Hepatocyte (in vitro differentiated cells): Measurements from ENCODE around the gene ST8SIA5. TPM values are rescaled to one million over a fixed set of nuclear protein-coding genes. Genes with fewer than 3 reads are reported as not detected.

Experiments used
- DNase-seq: peaks from one replicate; pipeline ENCODE4 v3.0.0-alpha.2; 2016; ENCODE audit warnings: low spot score
- H2AFZ ChIP-seq: fragments of 200-600 bp; sonication (generic); 2 replicates; pipeline ENCODE4 v1.6.0; 2016; ENCODE audit warnings: antibody characterized with exemption, mild to moderate bottlenecking
- H3K27ac ChIP-seq: fragments of 200-600 bp; sonication (generic); 2 replicates; pipeline ENCODE4 v1.5.1; 2016; ENCODE audit warnings: mild to moderate bottlenecking
- H3K27me3 ChIP-seq: fragments of 200-600 bp; sonication (generic); 2 replicates; pipeline ENCODE4 v1.6.1; 2016
- H3K36me3 ChIP-seq: fragments of 200-600 bp; sonication (generic); replicated peaks from 2 replicates; pipeline ENCODE4 v1.5.1; 2016; ENCODE audit warnings: low read depth; ENCODE audit not compliant: insufficient read depth
- H3K4me1 ChIP-seq: fragments of 200-600 bp; sonication (generic); 2 replicates; pipeline ENCODE4 v1.5.1; 2016; ENCODE audit warnings: mild to moderate bottlenecking, moderate library complexity; ENCODE audit not compliant: insufficient read depth
- H3K4me2 ChIP-seq: fragments of 200-600 bp; sonication (generic); 2 replicates; pipeline ENCODE4 v1.6.0; 2016
- H3K4me3 ChIP-seq: fragments of 200-600 bp; sonication (generic); 2 replicates; pipeline ENCODE4 v1.5.1; 2016; ENCODE audit warnings: mild to moderate bottlenecking
- H3K79me2 ChIP-seq: fragments of 200-600 bp; sonication (generic); 2 replicates; pipeline ENCODE4 v1.6.0; 2017; ENCODE audit warnings: mild to moderate bottlenecking
- H3K9me2 ChIP-seq: fragments of 200-600 bp; sonication (generic); replicated peaks from 2 replicates; pipeline ENCODE4 v1.6.0; 2017; ENCODE audit warnings: mild to moderate bottlenecking; ENCODE audit not compliant: insufficient read depth
- H3K9me3 ChIP-seq: fragments of 200-600 bp; sonication (generic); 2 replicates; pipeline ENCODE4 v1.5.1; 2016; ENCODE audit warnings: low read depth, mild to moderate bottlenecking
- H4K20me1 ChIP-seq: fragments of 200-600 bp; sonication (generic); 2 replicates; pipeline ENCODE4 v1.6.0; 2016; ENCODE audit warnings: mild to moderate bottlenecking; ENCODE audit not compliant: insufficient read depth, poor library complexity, severe bottlenecking
- EZH2 ChIP-seq: fragments of 200-600 bp; sonication (generic); IDR thresholded peaks from 2 replicates; pipeline ENCODE4 v1.6.1; 2016; ENCODE audit warnings: antibody characterized with exemption, mild to moderate bottlenecking, borderline replicate concordance
- EZH2phosphoT487 ChIP-seq: fragments of 200-600 bp; sonication (generic); IDR thresholded peaks from one replicate; pipeline ENCODE4 v1.6.1; 2018; ENCODE audit warnings: antibody characterized with exemption, mild to moderate bottlenecking, low read depth, moderate library complexity; ENCODE audit not compliant: unreplicated experiment, severe bottlenecking
- WGBS: methylation state at CpG from one replicate; pipeline ENCODE4 v1.1.6; 2016; ENCODE audit warnings: low lambda C conversion rate; ENCODE audit errors: missing lambda C conversion rate; 5-methylcytosine and 5-hydroxymethylcytosine counted together
- polyA plus RNA-seq: library from polyadenylated mRNA; unstranded; fragments of >200 nt; fragmentation: Nextera tagmentation; extraction: Ambion mirVana; gene quantifications from 2 replicates; pipeline ENCODE4 v1.2.1, GENCODE V29; 2016
- total RNA-seq: library from RNA; depleted of rRNA; stranded (reverse); fragments of >200 nt; gene quantifications from 2 replicates; pipeline ENCODE4 v1.2.3, GENCODE V29; 2014
- TF ChIP-seq, protein P1 (sequence below): fragments of 200-600 bp; sonication (generic); IDR thresholded peaks from 2 replicates; pipeline ENCODE4 v1.5.1; 2016; ENCODE audit warnings: antibody characterized with exemption, mild to moderate bottlenecking; ENCODE audit not compliant: poor library complexity

The ST8SIA5 gene
- total and polyA plus RNA-seq, 2 experiments from 2014 or later = 0.76 TPM; not detected in 1

GRCh38 chr18:46659484-46659883 lies 97.4 kb downstream of the ST8SIA5 start:
- Histone ChIP-seq H3K9me2 (no peaks in the 10 kb centered on the region), H2AFZ (no peak overlapping the region), H3K4me3 (no peak overlapping the region), H3K79me2 (no peaks in the 10 kb centered on the region), H3K27ac (no peak overlapping the region), H4K20me1 (no peaks in the 10 kb centered on the region), H3K4me2 (no peak overlapping the region), H3K36me3 (no peaks in the 10 kb centered on the region), H3K9me3 (no peaks in the 10 kb centered on the region), H3K4me1 (no peaks in the 10 kb centered on the region), H3K27me3 (no peaks in the 10 kb centered on the region)
- 89% methylated on average over 3 of the region's 3 CpGs for WGBS
- TF ChIP-seq EZH2phosphoT487 (no peak), EZH2 (no peak)
- TF ChIP-seq, protein P1, sequence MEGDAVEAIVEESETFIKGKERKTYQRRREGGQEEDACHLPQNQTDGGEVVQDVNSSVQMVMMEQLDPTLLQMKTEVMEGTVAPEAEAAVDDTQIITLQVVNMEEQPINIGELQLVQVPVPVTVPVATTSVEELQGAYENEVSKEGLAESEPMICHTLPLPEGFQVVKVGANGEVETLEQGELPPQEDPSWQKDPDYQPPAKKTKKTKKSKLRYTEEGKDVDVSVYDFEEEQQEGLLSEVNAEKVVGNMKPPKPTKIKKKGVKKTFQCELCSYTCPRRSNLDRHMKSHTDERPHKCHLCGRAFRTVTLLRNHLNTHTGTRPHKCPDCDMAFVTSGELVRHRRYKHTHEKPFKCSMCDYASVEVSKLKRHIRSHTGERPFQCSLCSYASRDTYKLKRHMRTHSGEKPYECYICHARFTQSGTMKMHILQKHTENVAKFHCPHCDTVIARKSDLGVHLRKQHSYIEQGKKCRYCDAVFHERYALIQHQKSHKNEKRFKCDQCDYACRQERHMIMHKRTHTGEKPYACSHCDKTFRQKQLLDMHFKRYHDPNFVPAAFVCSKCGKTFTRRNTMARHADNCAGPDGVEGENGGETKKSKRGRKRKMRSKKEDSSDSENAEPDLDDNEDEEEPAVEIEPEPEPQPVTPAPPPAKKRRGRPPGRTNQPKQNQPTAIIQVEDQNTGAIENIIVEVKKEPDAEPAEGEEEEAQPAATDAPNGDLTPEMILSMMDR = no peak
- DNase-seq = no peak

DNA sequence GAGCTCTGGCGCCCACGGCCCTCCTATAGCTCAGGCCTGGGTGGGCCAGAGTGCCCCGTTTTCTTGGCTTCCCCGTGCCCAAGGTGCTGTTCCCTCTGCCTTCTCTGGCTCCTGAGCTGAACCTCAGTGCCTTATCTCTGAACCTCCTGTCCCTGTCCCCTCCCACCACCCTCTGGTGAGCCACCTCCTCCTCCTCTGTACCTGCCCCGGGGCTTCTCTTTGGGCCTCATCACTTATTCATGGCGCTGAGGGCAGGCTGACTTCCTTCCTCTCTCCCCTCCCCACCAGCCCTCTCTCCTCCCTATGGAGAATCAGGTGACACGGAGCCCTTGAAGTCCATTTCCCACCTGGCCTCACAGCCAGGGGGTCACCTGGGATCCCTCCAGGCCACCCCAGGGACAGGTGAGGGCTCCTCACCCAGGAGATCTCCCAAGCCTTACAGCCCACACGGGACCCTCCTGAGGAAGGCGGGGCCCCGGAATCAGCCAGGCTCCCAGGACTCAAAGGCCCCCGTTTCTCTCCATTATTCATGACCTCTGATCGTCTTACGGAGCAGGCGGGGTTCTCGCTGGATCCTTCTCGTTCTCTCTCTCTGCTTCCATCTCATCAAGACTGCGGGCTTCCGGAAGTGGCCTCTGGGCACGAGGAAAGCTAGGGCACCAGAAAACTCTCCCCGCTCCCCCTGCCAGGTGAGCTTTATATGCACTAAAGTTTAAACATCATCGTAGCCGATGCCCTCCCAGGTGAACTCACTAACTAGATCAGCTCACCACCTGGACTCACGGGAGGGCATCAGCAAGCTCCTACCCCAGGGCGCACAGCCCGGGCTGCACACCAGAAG lies 99.5 kb downstream of the ST8SIA5 start, which contains the start of gene LOXHD1:
LOXHD1 (minus strand) TSS at position 106 of the 841 bp plus-strand sequence. CDS start 187 bp downstream, outside the sequence.
- no peak for TF ChIP-seq EZH2
- TF ChIP-seq, protein P1 = no peak
- TF ChIP-seq EZH2phosphoT487 = no peak
- Histone ChIP-seq H3K9me2 (no peaks in the 10 kb centered on the region), H3K27ac (no peak within 1 kb of the TSS), H3K4me1 (no peaks in the 10 kb centered on the region), H3K27me3 (peaks cover under 1% of the 10 kb centered on the region), H2AFZ (no peak within 1 kb of the TSS), H3K79me2 (no peaks in the 10 kb centered on the region), H3K4me2 (no peak within 1 kb of the TSS), H3K36me3 (no peaks in the 10 kb centered on the region), H3K9me3 (no peaks in the 10 kb centered on the region), H3K4me3 (no peak within 1 kb of the TSS), H4K20me1 (no peaks in the 10 kb centered on the region)
- DNase-seq = no peak
- 86% methylated on average over 22 of the region's 25 CpGs for WGBS

DNA sequence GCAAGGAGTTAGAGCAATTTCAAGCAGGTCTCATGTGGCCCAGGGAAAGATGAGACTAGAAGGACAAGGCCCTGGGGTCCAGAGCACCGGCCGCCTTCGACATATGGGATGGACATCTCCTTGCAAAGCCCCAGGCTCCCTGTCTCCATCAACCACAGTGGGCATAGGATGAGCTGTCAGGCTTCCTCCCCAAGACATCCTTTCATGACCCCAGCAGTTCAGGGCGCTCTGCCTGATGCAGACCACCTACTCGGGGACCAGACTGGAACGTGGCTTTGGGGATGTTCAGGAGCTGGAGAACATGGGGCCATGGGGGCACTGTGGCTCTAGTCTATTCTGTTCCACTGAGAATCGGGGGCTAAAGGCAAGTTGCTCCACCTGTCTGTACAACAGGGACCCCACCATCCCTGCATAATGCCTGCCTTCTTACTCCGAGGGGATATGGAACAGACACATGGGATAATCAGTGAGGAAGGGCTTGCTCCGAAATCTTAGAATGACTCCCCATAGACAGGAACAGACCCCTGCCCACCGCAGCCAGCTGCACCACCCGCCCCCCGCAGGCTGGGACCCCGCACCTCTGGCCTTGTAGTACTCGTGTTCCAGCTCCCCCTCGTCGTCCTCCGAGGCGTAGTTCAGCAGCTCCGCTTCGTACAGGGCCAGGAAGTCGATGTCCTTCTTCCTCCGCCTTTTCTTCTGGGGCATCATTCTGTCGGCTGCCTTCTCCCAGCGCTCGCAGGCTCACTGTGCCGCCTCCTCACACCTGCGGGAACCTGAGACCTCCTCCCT lies 100.3 kb downstream of the ST8SIA5 start:
- Histone ChIP-seq H3K9me3 (no peaks in the 10 kb centered on the region), H3K4me3 (no peak overlapping the region), H3K79me2 (no peaks in the 10 kb centered on the region), H3K4me2 (no peak overlapping the region), H2AFZ (no peak overlapping the region), H3K36me3 (no peaks in the 10 kb centered on the region), H3K27me3 (peaks cover 8% of the 10 kb centered on the region), H4K20me1 (no peaks in the 10 kb centered on the region), H3K27ac (no peak overlapping the region), H3K4me1 (no peaks in the 10 kb centered on the region), H3K9me2 (no peaks in the 10 kb centered on the region)
- 92% methylated on average over 24 of the region's 27 CpGs for WGBS
- no peak for DNase-seq
- TF ChIP-seq EZH2 = no peak
- TF ChIP-seq, protein P1 = no peak
- TF ChIP-seq EZH2phosphoT487 = no peak
